RPMI7951 (cell line): ENCODE measurements around the gene ZNF84. TPM values are rescaled to one million over a fixed set of nuclear protein-coding genes. Genes with fewer than 3 reads are reported as not detected.
A peak's percentile ranks its signal among the peaks of the same experiment; 100 is the strongest.

Source experiments
- DNase-seq: peaks from one replicate; pipeline ENCODE4 v3.0.0-alpha.2; 2012; ENCODE audit warnings: low read depth
- total RNA-seq: library from RNA; depleted of rRNA; stranded (reverse); fragments of >200 nt; shearing (Covaris generic); gene quantifications from 2 replicates; pipeline ENCODE4 v1.2.3, GENCODE V29; 2014; rRNA removed

The ZNF84 gene
- total RNA-seq = 10.9 and 19.3 TPM in 2 replicates

DNA sequence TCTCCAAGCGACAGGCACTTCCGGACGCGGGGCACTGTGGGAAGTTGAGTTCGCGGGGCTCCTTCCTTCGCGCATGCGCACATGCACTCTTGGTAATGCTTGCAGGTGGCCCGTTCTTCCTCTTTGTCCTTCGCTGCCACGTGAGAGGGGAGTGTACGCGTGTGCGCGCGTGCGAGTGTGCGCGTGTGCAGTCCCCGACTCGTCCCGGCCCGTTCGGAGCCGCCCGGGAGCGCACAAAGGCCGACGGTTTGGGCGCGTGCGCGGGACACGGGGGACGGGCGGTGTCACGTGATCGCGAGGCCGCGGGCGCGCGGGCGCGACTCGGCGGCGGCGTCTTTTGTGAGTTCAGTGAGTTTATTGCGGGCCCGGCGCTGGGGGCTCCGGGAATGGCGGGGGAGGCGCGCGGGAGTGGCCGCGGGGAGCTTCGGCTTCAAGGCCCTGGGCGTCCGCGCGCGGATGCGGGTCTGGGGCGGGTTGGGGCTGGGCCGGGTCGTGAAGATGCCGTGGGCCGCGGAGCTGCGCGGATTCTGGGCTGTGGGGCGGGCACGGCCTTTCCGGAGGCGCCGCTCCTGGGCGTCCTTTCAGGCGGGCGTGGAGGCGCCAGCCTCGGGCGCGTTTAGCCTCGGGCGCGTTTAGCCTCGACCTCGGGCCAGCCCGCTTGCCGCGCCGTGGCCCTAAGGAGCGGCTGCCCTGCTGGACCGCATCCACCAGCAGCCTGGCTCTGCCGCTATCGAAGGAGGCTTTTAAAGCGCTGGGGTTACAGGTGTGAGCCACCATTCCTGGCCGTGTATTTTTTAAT is at the start of gene ZNF84:
Gene ZNF84, plus strand, starts transcription at position 303 of the 799 bp plus-strand sequence. CDS start 3,959 bp downstream, outside the sequence.
- DNase-seq = peak; percentile 96

- no peak for DNase-seq
Observed at GRCh38 chr12:132998741-132999140, 38.6 kb upstream of the ZNF84 start.

- DNase-seq = no peak
Observed at GRCh38 chr12:133010657-133011297, 26.5 kb upstream of the ZNF84 start.

DNA sequence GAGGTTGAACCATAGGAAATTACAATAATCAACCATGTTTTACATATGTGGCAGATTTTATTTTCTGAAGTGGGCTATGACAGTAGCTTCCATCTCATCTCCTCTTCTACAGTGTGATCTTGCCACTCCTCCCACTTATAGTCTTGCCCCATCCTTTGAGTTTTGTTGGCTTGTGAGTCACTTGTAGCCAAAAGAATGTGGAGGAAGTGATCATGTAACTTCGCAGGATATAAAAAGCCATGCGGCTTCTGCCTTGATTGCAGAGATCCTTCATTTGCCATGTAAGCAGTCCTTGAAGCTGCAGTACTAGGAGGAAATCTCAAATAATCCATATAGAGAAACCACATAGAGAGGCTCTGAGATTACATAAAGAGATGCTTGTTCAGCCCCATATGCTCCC is 13.7 kb upstream of the ZNF84 start:
- DNase-seq = no peak

DNA sequence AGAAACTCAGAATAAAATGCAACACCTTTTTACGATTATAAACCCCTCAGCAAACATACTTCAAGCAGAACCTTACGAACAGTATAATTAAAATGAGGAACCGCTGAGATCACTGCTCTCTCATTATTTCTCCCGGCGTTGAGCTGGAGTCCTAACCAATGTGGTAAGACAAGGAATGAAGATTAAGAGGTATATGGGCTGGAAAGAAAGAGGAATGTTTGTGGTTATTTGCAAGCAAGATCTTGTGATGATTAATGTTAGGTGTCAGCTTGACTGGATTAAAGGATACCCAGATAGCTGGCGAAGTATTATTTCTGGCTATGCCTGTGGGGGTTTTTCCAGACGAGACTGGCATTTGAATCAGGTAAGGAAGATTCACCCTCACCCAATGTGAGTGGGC is 10.3 kb upstream of the ZNF84 start:
- DNase-seq = peak; percentile 11

- DNase-seq = no peak
Observed at GRCh38 chr12:133038118-133038709, 905 bp downstream of the ZNF84 start.

DNA sequence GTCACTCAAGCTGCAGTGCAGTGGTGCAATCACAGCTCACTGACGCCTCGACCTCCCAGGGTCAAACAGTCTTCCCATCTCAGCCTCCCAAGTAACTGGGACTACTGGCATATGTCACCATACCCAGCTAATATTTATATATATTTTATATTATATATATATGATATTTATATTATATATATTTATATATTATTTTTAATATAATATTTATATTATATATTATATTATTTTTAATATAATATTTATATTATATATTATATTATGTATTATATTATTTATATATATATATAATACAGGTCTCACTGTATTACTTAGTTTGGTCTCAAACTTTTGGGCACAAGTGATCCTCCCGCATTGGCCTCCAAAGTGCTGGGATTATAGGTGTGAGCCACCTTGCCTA is 9.4 kb downstream of the ZNF84 start:
- no peak for DNase-seq

- DNase-seq = peak; percentile 1
Observed at GRCh38 chr12:133057446-133057845, 20.1 kb downstream of the ZNF84 start.

DNA sequence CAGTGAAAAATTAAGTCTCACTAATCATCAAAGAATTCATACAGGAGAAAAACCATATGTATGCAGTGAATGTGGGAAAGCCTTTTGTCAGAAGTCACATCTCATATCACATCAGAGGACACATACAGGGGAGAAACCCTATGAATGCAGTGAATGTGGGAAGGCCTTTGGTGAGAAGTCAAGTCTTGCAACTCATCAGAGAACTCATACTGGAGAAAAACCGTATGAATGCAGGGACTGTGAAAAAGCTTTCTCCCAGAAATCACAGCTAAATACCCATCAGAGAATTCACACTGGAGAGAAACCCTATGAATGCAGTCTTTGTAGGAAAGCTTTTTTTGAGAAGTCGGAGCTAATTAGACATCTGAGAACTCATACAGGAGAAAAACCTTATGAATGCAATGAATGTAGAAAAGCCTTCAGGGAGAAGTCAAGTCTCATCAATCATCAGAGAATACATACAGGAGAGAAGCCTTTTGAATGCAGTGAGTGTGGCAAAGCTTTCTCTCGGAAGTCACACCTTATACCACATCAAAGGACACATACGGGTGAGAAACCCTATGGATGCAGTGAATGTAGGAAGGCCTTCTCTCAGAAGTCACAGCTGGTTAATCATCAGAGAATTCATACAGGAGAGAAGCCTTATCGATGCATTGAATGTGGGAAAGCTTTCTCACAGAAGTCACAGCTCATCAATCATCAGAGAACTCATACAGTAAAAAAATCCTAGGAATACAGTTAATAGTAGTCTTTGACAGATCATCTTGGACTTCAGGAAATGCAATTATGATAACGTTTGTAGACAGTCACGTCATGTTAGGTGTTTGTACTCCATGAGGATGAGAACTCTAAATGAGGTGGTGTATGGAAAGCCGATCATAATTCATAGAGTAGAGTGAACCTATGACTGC is 21.1 kb downstream of the ZNF84 start:
- peak; percentile 15 for DNase-seq

DNA sequence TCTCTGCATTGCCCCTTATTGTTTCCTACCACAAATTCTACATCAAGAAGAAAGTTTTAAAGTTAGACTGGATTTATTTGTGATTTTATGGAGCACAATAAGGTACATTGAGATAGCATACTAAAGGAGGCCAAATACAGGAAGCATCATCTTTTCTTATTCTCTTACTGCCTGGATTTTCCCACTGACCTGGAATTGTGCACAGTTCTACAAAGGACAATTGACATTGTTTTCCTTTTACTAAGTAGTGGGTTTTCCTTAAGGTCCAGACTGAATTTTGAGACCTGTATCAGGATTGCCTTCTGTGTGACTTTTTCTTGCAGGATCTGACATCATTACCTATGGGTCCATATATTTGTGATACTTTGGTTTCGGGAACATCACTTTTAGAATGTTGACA is 24.6 kb downstream of the ZNF84 start:
- no peak for DNase-seq

GRCh38 chr12:133063556-133063955 is 26.2 kb downstream of the ZNF84 start:
- DNase-seq = no peak

- no peak for DNase-seq
Observed at GRCh38 chr12:133073836-133074235, 36.5 kb downstream of the ZNF84 start.

DNA sequence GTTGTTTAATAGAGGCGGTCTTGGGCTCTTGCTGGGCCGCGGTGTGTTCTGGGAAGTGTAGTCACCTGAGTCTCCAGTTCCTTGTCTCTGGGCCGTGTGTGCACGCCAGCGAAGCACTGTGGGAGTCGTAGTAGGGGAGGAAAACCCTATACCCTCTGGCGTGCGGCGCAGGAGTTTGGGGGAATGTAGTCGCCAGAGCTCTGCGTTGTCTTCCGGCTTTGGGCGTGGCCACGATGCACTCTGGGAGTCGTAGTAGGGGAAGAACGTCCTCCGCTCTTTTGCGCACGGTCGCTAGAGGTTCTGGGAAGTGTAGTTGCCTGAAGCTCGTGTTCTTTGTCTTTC is 42.7 kb downstream of the ZNF84 start:
- peak; percentile 98 for DNase-seq

- peak; percentile 92 for DNase-seq
Observed at GRCh38 chr12:133080368-133081158, 43.3 kb downstream of the ZNF84 start, which contains the start of gene ZNF140. TSS of gene ZNF140 (plus strand) at chr12:133080923. CDS start at chr12:133081321, 398 bp downstream.

- no peak for DNase-seq
Observed at GRCh38 chr12:133081159-133081780, 44.0 kb downstream of the ZNF84 start.

DNA sequence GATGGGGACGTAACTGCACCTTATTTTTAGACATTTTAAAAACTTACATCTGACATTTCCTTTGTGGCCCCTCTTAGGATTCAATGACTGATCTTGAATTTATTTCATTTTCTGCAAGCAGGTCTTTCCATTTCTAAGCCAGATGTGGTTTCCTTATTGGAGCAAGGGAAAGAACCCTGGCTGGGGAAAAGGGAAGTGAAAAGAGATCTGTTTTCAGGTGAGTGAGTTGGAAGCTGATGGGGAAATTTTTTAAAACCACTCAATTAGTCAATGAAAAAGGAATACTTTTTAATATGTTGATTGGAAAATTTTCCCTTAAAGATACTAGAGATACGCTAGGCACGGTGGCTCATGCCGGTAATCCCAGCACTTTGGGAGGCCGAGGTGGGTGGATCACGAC is 46.0 kb downstream of the ZNF84 start:
- DNase-seq = no peak

- no peak for DNase-seq
Observed at GRCh38 chr12:133105620-133106019, 68.3 kb downstream of the ZNF84 start.

GRCh38 chr12:133106253-133106652 is 68.9 kb downstream of the ZNF84 start:
- DNase-seq = peak; percentile 19

GRCh38 chr12:133107121-133107520 is 69.8 kb downstream of the ZNF84 start:
- no peak for DNase-seq

DNA sequence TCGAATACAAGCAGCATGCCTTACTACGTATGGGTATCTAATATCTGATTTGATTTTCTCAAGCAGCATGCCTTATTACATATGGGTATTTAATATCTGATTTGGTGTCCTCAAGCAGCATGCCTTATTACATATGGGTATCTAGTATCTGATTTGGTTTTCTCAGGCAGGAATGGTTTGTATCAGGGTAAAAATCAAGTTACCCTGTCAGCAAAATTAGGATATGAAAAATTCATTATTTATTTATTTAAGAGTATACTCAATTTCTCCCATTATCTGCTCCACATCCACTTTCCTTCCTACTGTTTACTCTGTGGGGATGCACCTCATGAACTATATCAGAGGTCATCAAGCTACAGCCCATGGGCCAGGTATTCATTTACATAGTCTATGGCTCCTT is 70.8 kb downstream of the ZNF84 start:
- no peak for DNase-seq
